Measurements from ENCODE around the gene DRAM2.

GRCh38 chr1:111085676-111086075, 54.2 kb downstream of the DRAM2 start:
- TF ChIP-seq TAF1 (IDR thresholded peaks at IDR 0.05; ENCODE audit: borderline replicate concordance, insufficient read depth, low read length) (no peak), POLR2AphosphoS5 (IDR thresholded peaks at IDR 0.05; ENCODE audit: low read depth, low read length) (no peak)
